AG04449 (cell line): ENCODE measurements around the gene NPLOC4.
A peak's percentile ranks its signal among the peaks of the same experiment; 100 is the strongest.

ENCODE experiments used
- CTCF ChIA-PET: fragments of 350-600 bp; formaldehyde crosslinking; extraction: SDS; loops from one replicate; lab custom pipeline; 2021; ENCODE audit warnings: antibody characterized with exemption; lab: Yijun Ruan, JAX
- POLR2A ChIA-PET: fragments of 400-600, 350-600 bp; formaldehyde crosslinking; extraction: SDS; loops from one replicate; lab custom pipeline; 2020; ENCODE audit warnings: antibody characterized with exemption, inconsistent platforms; lab: Yijun Ruan, JAX
- DNase-seq: peaks from one replicate; pipeline ENCODE4 v3.0.0-alpha.2; 2010; ENCODE audit warnings: low read depth, low spot score
- H3K4me3 ChIP-seq: 2 replicates; pipeline ENCODE4 v1.5.1; 2011; ENCODE audit warnings: low read depth, mild to moderate bottlenecking, control low read depth, low read length
- TF ChIP-seq, protein P1 (sequence below): IDR thresholded peaks from one replicate; pipeline ENCODE4 v1.5.1; 2011; ENCODE audit warnings: mild to moderate bottlenecking, moderate library complexity, low read length, control low read depth, inconsistent platforms; ENCODE audit not compliant: insufficient read depth; ENCODE audit errors: missing control alignments

NPLOC4 gene

GRCh38 chr17:81524865-81525159 lies 112.1 kb downstream of the NPLOC4 start:
- CTCF ChIA-PET: no interaction called here

GRCh38 chr17:81524039-81524864 lies 112.7 kb downstream of the NPLOC4 start:
- TF ChIP-seq, protein P1, sequence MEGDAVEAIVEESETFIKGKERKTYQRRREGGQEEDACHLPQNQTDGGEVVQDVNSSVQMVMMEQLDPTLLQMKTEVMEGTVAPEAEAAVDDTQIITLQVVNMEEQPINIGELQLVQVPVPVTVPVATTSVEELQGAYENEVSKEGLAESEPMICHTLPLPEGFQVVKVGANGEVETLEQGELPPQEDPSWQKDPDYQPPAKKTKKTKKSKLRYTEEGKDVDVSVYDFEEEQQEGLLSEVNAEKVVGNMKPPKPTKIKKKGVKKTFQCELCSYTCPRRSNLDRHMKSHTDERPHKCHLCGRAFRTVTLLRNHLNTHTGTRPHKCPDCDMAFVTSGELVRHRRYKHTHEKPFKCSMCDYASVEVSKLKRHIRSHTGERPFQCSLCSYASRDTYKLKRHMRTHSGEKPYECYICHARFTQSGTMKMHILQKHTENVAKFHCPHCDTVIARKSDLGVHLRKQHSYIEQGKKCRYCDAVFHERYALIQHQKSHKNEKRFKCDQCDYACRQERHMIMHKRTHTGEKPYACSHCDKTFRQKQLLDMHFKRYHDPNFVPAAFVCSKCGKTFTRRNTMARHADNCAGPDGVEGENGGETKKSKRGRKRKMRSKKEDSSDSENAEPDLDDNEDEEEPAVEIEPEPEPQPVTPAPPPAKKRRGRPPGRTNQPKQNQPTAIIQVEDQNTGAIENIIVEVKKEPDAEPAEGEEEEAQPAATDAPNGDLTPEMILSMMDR: no peak
- H3K4me3 ChIP-seq: no peak overlapping the region
- DNase-seq: no peak
- POLR2A ChIA-PET: no interaction called here
- CTCF ChIA-PET: interaction anchor here (1.7 to 8.3 kb wide), 2 partner anchors 9 to 76 kb away, joined by 6 to 59 read pairs; no protein-coding TSS in a partner anchor

More at GRCh38 chr17:81524865-81525159, 112.1 kb downstream of the NPLOC4 start:
- DNase-seq: no peak
- POLR2A ChIA-PET: interaction anchor here (1.1 kb wide), 1 partner anchor 13 kb away, joined by 3 read pairs; the partner anchor contains the start of gene ACTG1
- no peak overlapping the region for H3K4me3 ChIP-seq
- TF ChIP-seq, protein P1: no peak

DNA sequence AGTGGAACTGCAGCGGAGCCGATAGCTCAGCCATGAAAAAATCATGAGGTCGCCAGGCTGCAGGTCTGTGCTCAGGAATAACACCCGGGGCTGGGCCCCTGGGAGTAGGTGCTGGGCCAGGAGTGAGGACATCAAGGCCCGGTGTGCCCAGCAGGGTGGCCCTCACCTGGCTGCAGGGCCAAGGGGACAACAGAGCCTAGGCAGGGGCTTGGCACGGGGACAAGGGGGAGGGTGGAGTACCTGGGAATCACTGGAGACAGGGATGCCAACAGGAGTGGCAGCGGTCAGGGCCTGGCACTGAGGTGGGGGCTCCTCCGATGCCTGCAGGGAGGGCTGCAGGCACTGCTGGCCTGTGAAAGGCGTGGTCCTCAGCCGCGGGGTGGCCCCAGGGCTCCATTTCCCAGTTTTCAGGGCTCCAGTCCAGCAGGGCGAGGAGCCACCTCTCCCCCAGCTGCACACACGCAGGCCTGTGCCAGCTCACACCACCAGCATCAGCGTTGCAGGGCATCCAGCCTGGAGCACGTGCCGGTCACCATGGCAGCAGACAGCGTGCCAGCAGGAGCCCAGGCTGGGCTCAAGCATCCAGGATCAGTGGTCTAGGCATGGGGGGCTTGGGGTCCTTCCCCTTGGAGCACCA lies 113.4 kb downstream of the NPLOC4 start:
- TF ChIP-seq, protein P1: peak; percentile 17
- DNase-seq: no peak
- no peak overlapping the region for H3K4me3 ChIP-seq
- ChIA-PET POLR2A (interaction anchor here (1.5 kb wide), 1 partner anchor 54 kb away, joined by 4 read pairs; no protein-coding TSS in a partner anchor), CTCF (interaction anchor here (1.7 to 8.3 kb wide), 2 partner anchors 10 to 77 kb away, joined by 6 to 59 read pairs; no protein-coding TSS in a partner anchor)

DNA sequence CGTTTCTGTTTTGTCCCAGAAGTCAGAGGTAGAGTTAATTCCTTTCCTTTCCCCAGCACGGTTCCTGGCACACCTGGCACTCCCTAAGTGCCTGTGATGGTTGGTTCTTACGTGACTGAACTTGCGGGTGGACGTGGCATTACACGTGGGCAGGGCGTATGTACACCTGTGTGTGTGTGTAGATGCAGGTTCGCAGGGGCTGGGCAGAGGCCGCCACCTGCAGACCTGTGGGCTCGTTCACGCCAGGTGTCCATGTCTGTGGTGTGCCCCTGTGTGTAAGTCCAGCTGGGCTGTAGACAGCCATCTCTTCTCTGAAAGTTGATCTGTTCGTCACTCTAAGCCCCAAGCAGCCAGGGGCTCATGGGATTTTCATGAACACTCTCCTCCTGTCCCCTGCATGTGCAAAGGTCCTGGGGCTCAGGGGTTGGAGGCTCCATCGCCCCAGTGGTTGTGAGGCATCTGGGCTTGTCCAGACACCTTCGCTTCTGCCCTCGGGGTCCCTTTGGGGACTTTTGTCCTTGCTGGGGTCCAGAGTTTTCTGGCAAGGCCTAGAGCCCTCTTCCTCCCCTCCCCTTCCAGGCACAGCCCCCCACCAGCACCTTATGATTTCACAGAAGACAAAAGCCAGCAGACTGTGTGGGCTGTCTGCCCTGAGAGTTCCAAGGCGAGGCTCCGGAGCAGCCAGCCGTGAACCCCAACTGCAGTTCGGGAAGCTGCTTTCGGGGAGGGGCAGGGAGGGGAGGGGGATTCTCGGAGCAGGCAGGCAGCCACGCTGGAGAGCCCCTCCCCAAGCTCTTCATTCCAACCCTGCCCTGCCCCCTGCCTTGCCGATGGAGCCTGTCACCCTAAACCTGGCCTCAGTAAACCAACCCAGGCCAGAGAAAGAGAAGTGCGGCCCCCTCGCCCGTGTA lies 114.2 kb downstream of the NPLOC4 start:
- H3K4me3 ChIP-seq: no peak overlapping the region
- ChIA-PET POLR2A (interaction anchor here (0.7 to 1.5 kb wide), 2 partner anchors 10 to 55 kb away, joined by 3 to 4 read pairs; no protein-coding TSS in a partner anchor), CTCF (interaction anchor here (1.7 to 8.3 kb wide), 2 partner anchors 10 to 78 kb away, joined by 6 to 59 read pairs; no protein-coding TSS in a partner anchor)
- no peak for DNase-seq
- TF ChIP-seq, protein P1: no peak

DNA sequence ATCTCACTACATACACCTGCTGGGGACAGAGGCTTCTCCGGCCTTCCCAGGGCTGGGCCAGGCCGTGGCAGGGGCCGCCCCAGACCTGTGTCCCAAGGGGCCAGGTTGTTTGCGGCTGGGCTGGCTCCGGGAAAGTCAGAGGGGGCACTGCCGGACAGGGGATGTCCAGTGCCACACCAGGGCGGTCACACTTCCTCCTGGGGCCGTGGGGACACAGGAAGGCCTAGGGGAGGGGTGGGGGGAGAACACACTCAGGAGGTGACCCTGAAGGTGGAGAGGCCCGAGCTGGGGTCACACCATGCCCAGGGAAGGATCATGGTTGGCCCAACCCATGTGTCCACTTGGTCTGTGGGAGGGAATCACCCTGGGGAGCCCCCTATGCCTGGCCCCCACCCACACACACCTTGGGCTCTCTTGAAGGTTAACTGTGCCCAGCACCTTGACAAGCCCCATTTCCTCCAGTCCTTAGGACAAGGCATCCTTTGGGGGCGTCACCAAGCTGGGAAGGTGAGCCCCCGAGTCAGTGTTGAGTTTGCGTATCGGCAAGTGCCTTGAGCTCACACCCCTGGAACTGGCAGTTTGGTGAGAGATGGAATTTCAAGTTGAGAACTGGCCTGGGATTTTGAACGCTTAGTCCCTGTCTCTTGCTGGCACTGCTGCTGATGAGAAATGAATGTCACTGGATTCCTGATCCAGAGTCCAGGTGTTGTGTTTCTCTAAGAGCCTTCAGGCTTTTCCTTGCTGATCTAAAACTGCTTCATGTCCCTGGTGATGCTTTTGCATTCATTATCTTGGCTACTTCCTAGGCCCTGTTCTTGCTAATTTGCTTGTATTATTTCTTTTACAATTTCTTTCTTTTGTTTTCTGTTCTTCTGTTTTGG lies 116.7 kb downstream of the NPLOC4 start:
- no peak overlapping the region for H3K4me3 ChIP-seq
- ChIA-PET CTCF (interaction anchor here (1.8 to 8.3 kb wide), 2 partner anchors 10 to 80 kb away, joined by 5 to 59 read pairs; no protein-coding TSS in a partner anchor), POLR2A (interaction anchor here (1.1 kb wide), 1 partner anchor 9 kb away, joined by 3 read pairs; no protein-coding TSS in a partner anchor)
- no peak for DNase-seq
- TF ChIP-seq, protein P1: no peak
